Peyer's patch (tissue), 4 donors: ENCODE measurements around the gene AKR1E2.

Source experiments
- POLR2A ChIP-seq, 2 donors: fragments of 450-650 bp; IDR thresholded peaks; one replicate each; pipeline ENCODE4 v1.5.1; 2017; ENCODE audit warnings: antibody characterized with exemption in 2 of 2, mild to moderate bottlenecking in 2 of 2, moderate library complexity in 2 of 2
- TF ChIP-seq, protein P1 (sequence below), 6 experiments: fragments of 450-650 bp in 4 of 6; fragments of 200-600 bp in 2 of 6; sonication (generic) in 1 of 6; IDR thresholded peaks; one replicate each; pipeline ENCODE4 v1.5.1; 2017 to 2019; ENCODE audit warnings: antibody characterized with exemption in 6 of 6, mild to moderate bottlenecking in 3 of 6, moderate library complexity in 1 of 6

DNA sequence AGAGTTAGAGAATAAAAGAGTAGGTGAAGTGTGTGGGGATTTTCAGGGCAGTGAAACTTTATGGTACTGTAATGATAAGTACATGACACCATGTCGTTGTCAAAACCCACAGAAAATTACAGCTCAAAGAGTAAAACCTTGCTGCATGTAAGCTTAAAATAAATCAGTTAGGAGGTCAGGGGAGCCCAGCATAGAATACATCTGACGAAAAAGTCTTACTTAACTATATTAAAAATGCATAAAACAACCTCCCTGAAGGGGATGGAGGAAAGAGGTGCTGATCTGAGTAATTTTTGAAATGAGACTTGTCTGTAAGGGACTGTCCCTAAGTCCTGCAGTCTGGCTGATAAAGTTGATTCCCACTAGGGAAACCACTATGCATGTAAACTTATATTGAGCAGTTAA is 49.8 kb upstream of the AKR1E2 start:
- TF ChIP-seq, protein P1, sequence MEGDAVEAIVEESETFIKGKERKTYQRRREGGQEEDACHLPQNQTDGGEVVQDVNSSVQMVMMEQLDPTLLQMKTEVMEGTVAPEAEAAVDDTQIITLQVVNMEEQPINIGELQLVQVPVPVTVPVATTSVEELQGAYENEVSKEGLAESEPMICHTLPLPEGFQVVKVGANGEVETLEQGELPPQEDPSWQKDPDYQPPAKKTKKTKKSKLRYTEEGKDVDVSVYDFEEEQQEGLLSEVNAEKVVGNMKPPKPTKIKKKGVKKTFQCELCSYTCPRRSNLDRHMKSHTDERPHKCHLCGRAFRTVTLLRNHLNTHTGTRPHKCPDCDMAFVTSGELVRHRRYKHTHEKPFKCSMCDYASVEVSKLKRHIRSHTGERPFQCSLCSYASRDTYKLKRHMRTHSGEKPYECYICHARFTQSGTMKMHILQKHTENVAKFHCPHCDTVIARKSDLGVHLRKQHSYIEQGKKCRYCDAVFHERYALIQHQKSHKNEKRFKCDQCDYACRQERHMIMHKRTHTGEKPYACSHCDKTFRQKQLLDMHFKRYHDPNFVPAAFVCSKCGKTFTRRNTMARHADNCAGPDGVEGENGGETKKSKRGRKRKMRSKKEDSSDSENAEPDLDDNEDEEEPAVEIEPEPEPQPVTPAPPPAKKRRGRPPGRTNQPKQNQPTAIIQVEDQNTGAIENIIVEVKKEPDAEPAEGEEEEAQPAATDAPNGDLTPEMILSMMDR (IDR thresholded peaks at IDR 0.05): no peak
- TF ChIP-seq POLR2A (IDR thresholded peaks at IDR 0.05): no peak
